Activated naive CD4-positive, alpha-beta T cell treated with anti-CD3 and anti-CD28 coated beads, Interleukin-2, amount 50 U/mL, for 24 hours (primary cell): Measurements from ENCODE around the gene CRX.
"Not testable (repeated sequence)": the region's sequence is repeated elsewhere in the genome, so short reads cannot be mapped to it uniquely, and the experiment has no call there.

Source experiments
- H3K27ac Mint-ChIP-seq: one replicate; pipeline ENCODE4 v1.8.0; 2021; ENCODE audit warnings: mild to moderate bottlenecking, mixed read lengths
- H3K27me3 Mint-ChIP-seq: one replicate; pipeline ENCODE4 v1.8.0; 2021; ENCODE audit warnings: mixed read lengths
- H3K36me3 Mint-ChIP-seq: one replicate; pipeline ENCODE4 v1.8.0; 2021; ENCODE audit warnings: mixed read lengths
- H3K4me1 Mint-ChIP-seq: one replicate; pipeline ENCODE4 v1.8.0; 2021; ENCODE audit warnings: mixed read lengths
- H3K4me3 Mint-ChIP-seq: one replicate; pipeline ENCODE4 v1.8.0; 2021; ENCODE audit warnings: mild to moderate bottlenecking, mixed read lengths
- H3K9me3 Mint-ChIP-seq: one replicate; pipeline ENCODE4 v1.8.0; 2021; ENCODE audit warnings: mixed read lengths

The CRX gene

DNA sequence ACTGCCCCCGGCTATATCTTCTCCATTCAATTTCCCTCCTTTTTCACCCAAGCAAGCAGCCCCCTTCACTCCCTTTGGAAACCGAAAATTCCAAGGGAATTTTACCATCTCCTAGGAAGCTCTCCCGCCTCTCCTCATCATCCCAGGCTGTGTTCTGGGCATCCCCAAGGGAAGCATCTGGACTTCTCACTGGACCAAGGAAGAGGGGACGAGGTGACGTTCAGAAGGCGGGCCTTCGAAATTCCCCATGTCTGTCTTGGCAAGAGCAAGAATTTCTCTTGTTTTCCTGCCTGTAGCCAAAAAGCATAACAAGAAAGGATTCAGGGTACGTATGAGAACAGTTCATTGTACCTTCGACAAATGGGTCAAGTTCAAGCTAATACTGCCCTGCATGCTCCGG lies 43.4 kb downstream of the CRX start:
- Mint-ChIP-seq H3K9me3 (no peaks in the 10 kb centered on the region), H3K4me3 (no peak overlapping the region), H3K36me3 (no peaks in the 10 kb centered on the region), H3K27ac (no peak overlapping the region), H3K4me1 (no peaks in the 10 kb centered on the region), H3K27me3 (peaks cover 9% of the 10 kb centered on the region)

GRCh38 chr19:47878906-47879305 lies 57.2 kb downstream of the CRX start:
- H3K36me3 Mint-ChIP-seq: no peaks in the 10 kb centered on the region
- peaks cover 6% of the 10 kb centered on the region for H3K27me3 Mint-ChIP-seq
- H3K27ac Mint-ChIP-seq: no peak overlapping the region
- no peak overlapping the region for H3K4me3 Mint-ChIP-seq
- no peaks in the 10 kb centered on the region for H3K4me1 Mint-ChIP-seq
- peaks cover 4% of the 10 kb centered on the region for H3K9me3 Mint-ChIP-seq

DNA sequence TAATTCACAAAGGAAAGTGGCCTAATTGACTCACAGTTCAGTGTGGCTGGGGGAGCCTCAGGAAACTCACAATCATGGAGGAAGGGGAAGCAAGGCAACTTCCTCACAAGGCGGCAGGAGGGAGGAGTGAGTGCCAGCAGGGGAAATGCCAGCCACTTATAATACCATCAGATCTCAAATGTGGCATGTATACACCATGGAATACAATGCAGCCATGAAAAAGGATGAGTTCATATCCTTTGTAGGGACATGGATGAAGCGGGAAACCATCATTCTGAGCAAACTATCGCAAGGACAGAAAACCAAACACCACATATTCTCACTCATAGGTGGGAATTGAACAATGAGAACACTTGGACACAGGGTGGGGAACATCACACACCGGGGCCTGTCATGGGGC lies 57.6 kb downstream of the CRX start:
- not testable (repeated sequence) for H3K27ac Mint-ChIP-seq, H3K4me1 Mint-ChIP-seq, H3K36me3 Mint-ChIP-seq, H3K27me3 Mint-ChIP-seq, H3K4me3 Mint-ChIP-seq, H3K9me3 Mint-ChIP-seq

- Mint-ChIP-seq H3K4me3 (no peak overlapping the region), H3K36me3 (no peaks in the 10 kb centered on the region), H3K4me1 (no peaks in the 10 kb centered on the region), H3K27me3 (peaks cover 6% of the 10 kb centered on the region), H3K9me3 (peaks cover 4% of the 10 kb centered on the region), H3K27ac (no peak overlapping the region)
These were observed 60.0 kb downstream of the CRX start for GRCh38 chr19:47881757-47882156.

DNA sequence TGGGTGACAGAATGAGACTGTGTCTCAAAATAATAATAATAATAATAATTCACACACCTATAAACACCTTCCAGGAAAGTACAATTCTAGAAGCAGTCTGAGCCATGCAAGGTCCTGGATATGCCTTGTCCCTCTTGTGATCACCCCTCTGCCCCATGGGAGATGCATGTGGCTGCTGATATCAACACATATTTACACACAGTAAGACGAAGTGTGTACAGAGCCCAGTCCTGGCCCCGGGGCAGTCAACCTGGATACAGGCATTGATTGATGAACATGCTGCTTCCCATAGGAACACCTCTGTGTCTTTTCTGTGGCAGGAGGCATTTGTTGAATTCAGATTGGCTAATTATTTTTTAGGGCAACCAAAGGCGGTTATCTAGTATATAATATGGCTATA lies 61.2 kb downstream of the CRX start:
- Mint-ChIP-seq H3K36me3 (no peaks in the 10 kb centered on the region), H3K27me3 (peaks cover 5% of the 10 kb centered on the region), H3K4me1 (no peaks in the 10 kb centered on the region), H3K9me3 (peaks cover 4% of the 10 kb centered on the region), H3K27ac (no peak overlapping the region), H3K4me3 (no peak overlapping the region)

- Mint-ChIP-seq H3K9me3 (no peaks in the 10 kb centered on the region), H3K27ac (no peak overlapping the region), H3K4me1 (no peaks in the 10 kb centered on the region), H3K36me3 (no peaks in the 10 kb centered on the region), H3K27me3 (peaks cover 3% of the 10 kb centered on the region), H3K4me3 (no peak overlapping the region)
These were observed 63.3 kb downstream of the CRX start for GRCh38 chr19:47885067-47885463.

GRCh38 chr19:47886010-47886559 lies 64.3 kb downstream of the CRX start, which contains the start of gene SULT2A1:
TSS of gene SULT2A1 (minus strand) at chr19:47886315. CDS start at chr19:47886257, 58 bp downstream.
- Mint-ChIP-seq H3K27ac (no peak within 1 kb of the TSS), H3K4me1 (no peaks in the 10 kb centered on the region), H3K9me3 (no peaks in the 10 kb centered on the region), H3K36me3 (no peaks in the 10 kb centered on the region), H3K27me3 (peaks cover 3% of the 10 kb centered on the region), H3K4me3 (no peak within 1 kb of the TSS)

DNA sequence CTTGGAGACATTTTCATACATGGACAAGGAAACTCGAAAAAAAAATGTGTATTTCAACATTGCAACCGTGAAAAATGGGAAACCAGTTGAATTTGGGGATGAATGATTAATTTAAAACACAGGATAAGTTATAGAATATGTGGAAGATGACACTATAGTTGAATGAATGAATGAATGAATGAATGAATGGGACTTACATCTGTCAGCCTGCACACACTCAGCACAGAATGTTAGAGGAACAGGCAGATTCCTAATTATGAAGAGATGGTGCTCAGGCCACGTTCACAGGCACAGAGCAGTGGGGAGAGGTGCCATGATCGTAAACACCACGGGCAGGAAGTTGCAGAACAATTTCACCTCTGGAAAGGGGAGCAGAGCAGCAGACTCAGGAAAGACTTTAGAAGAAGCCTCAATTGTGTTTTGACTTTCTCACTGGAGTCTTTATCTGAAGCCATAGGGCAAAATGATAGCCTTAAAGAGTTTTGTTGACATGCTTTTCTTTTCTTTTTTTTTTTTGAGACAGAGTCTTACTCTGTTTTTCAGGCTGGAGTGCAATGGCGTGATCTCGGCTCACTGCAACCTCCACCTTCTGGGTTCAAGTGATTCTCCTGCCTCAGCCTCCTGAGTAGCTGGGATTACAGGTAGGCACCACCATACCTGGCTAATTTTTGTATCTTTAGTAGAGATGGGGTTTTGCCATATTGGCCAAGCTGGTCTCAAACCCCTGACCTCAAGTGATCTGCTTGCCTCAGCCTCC lies 69.3 kb downstream of the CRX start:
- Mint-ChIP-seq H3K4me3 (no peak overlapping the region), H3K27me3 (peaks cover 1% of the 10 kb centered on the region), H3K36me3 (no peaks in the 10 kb centered on the region), H3K9me3 (no peaks in the 10 kb centered on the region), H3K4me1 (no peaks in the 10 kb centered on the region), H3K27ac (no peak overlapping the region)

GRCh38 chr19:47891622-47891922 lies 69.8 kb downstream of the CRX start:
- Mint-ChIP-seq H3K36me3 (no peaks in the 10 kb centered on the region), H3K9me3 (no peaks in the 10 kb centered on the region), H3K4me3 (no peak overlapping the region), H3K27ac (no peak overlapping the region), H3K4me1 (no peaks in the 10 kb centered on the region), H3K27me3 (peaks cover 1% of the 10 kb centered on the region)

GRCh38 chr19:47891923-47892666 lies 70.4 kb downstream of the CRX start:
- no peaks in the 10 kb centered on the region for H3K9me3 Mint-ChIP-seq
- no peaks in the 10 kb centered on the region for H3K4me1 Mint-ChIP-seq
- no peak overlapping the region for H3K27ac Mint-ChIP-seq
- H3K27me3 Mint-ChIP-seq: peaks cover 1% of the 10 kb centered on the region
- no peaks in the 10 kb centered on the region for H3K36me3 Mint-ChIP-seq
- H3K4me3 Mint-ChIP-seq: no peak overlapping the region
